ENCODE measurements around the gene MYZAP. TPM values are rescaled to one million over a fixed set of nuclear protein-coding genes. Genes with fewer than 3 reads are reported as not detected.

The MYZAP gene
- total RNA-seq, 2 donors from 2014 or later: 0.22 to 0.33 TPM

- peaks cover 37% of the 10 kb centered on the region for H3K36me3 ChIP-seq (ENCODE audit: control insufficient read depth, insufficient read depth, low read length)
- no peak overlapping the region for H3K4me3 ChIP-seq (ENCODE audit: low read length)
- no peaks in the 10 kb centered on the region for H3K9me3 ChIP-seq (ENCODE audit: control insufficient read depth, low read length)
- H3K27ac ChIP-seq (ENCODE audit: low read depth, low read length): peak overlapping the region; percentile 3
- WGBS, 2 experiments (ENCODE audit: insufficient coverage in 1 of 2, insufficient read length in 1 of 2): 67 to 75% methylated on average over 8 to 10 of the region's 10 CpGs
- Mint-ChIP-seq H3K27me3 (ENCODE audit: insufficient read depth) (no peaks in the 10 kb centered on the region), H3K27ac (peak overlapping the region; percentile 85), H3K4me1 (peaks cover 39% of the 10 kb centered on the region), H3K36me3 (ENCODE audit: low read depth) (peaks cover 60% of the 10 kb centered on the region), H3K4me3 (no peak overlapping the region), H3K9me3 (no peaks in the 10 kb centered on the region)
- no peak for TF ChIP-seq CTCF (conservative IDR thresholded peaks at IDR 0.05)
- H3K4me1 ChIP-seq (ENCODE audit: control insufficient read depth, insufficient read depth, low read length): peaks cover 27% of the 10 kb centered on the region
- H3K9ac ChIP-seq (ENCODE audit: extremely low read depth, low read length, poor library complexity, severe bottlenecking): no peak overlapping the region
- H3K27me3 ChIP-seq (ENCODE audit: control insufficient read depth, insufficient read depth, low read length, poor library complexity, severe bottlenecking): no peaks in the 10 kb centered on the region
- DNase-seq: peak; percentile 62
Observed at GRCh38 chr15:57554063-57554811, 37.5 kb upstream of the MYZAP start.

- H3K27me3 ChIP-seq (ENCODE audit: control insufficient read depth, insufficient read depth, low read length, poor library complexity, severe bottlenecking): no peaks in the 10 kb centered on the region
- peaks cover 54% of the 10 kb centered on the region for H3K36me3 Mint-ChIP-seq (ENCODE audit: low read depth)
- 93 to 96% methylated on average over 3 to 4 of the region's 4 CpGs for WGBS, 2 experiments (ENCODE audit: insufficient coverage in 1 of 2, insufficient read length in 1 of 2)
- H3K4me3 Mint-ChIP-seq: no peak overlapping the region
- H3K27ac ChIP-seq (ENCODE audit: low read depth, low read length): peak overlapping the region; percentile 3
- no peak overlapping the region for H3K4me3 ChIP-seq (ENCODE audit: low read length)
- H3K27me3 Mint-ChIP-seq (ENCODE audit: insufficient read depth): no peaks in the 10 kb centered on the region
- H3K27ac Mint-ChIP-seq: peak overlapping the region; percentile 84
- TF ChIP-seq CTCF (conservative IDR thresholded peaks at IDR 0.05): no peak
- H3K4me1 ChIP-seq (ENCODE audit: control insufficient read depth, insufficient read depth, low read length): peaks cover 27% of the 10 kb centered on the region
- no peak overlapping the region for H3K9ac ChIP-seq (ENCODE audit: extremely low read depth, low read length, poor library complexity, severe bottlenecking)
- peaks cover 31% of the 10 kb centered on the region for H3K36me3 ChIP-seq (ENCODE audit: control insufficient read depth, insufficient read depth, low read length)
- no peaks in the 10 kb centered on the region for H3K9me3 Mint-ChIP-seq
- peaks cover 39% of the 10 kb centered on the region for H3K4me1 Mint-ChIP-seq
- no peaks in the 10 kb centered on the region for H3K9me3 ChIP-seq (ENCODE audit: control insufficient read depth, low read length)
- DNase-seq: no peak
Observed at GRCh38 chr15:57554812-57555179, 36.9 kb upstream of the MYZAP start.

- H3K4me3 ChIP-seq (ENCODE audit: low read length): no peak overlapping the region
- no peaks in the 10 kb centered on the region for H3K27me3 Mint-ChIP-seq (ENCODE audit: insufficient read depth)
- peaks cover 26% of the 10 kb centered on the region for H3K36me3 ChIP-seq (ENCODE audit: control insufficient read depth, insufficient read depth, low read length)
- H3K9ac ChIP-seq (ENCODE audit: extremely low read depth, low read length, poor library complexity, severe bottlenecking): no peak overlapping the region
- peaks cover 51% of the 10 kb centered on the region for H3K36me3 Mint-ChIP-seq (ENCODE audit: low read depth)
- no peaks in the 10 kb centered on the region for H3K27me3 ChIP-seq (ENCODE audit: control insufficient read depth, insufficient read depth, low read length, poor library complexity, severe bottlenecking)
- H3K9me3 ChIP-seq (ENCODE audit: control insufficient read depth, low read length): no peaks in the 10 kb centered on the region
- H3K27ac ChIP-seq (ENCODE audit: low read depth, low read length): no peak overlapping the region
- H3K4me1 Mint-ChIP-seq: peaks cover 39% of the 10 kb centered on the region
- H3K27ac Mint-ChIP-seq: peak overlapping the region; percentile 84
- no peak overlapping the region for H3K4me3 Mint-ChIP-seq
- H3K9me3 Mint-ChIP-seq: no peaks in the 10 kb centered on the region
- no peak for TF ChIP-seq CTCF (conservative IDR thresholded peaks at IDR 0.05)
- DNase-seq: no peak
- WGBS, 2 experiments (ENCODE audit: insufficient coverage in 1 of 2, insufficient read length in 1 of 2): 82 to 99% methylated on average over 3 of the region's 3 CpGs
- H3K4me1 ChIP-seq (ENCODE audit: control insufficient read depth, insufficient read depth, low read length): peaks cover 27% of the 10 kb centered on the region
Observed at GRCh38 chr15:57555270-57555669, 36.4 kb upstream of the MYZAP start.

Measured in endodermal cell (in vitro differentiated cells).